Naive thymus-derived CD8-positive, alpha-beta T cell (primary cell): ENCODE data around the gene CACNB2. TPM values are rescaled to one million over a fixed set of nuclear protein-coding genes. Genes with fewer than 3 reads are reported as not detected.
A peak's percentile ranks its signal among the peaks of the same experiment; 100 is the strongest.

Experiments used
- ATAC-seq, 2 donors: fragments of 150-1000 bp; cut with Tn5 transposase in 1 of 2; sonication (Bioruptor Pico), chemical (Tn5 transposase) in 1 of 2; 1 replicate in 1 of 2; 2 replicates in 1 of 2; pipeline ENCODE4 v1.10.0; 2021; ENCODE audit warnings: mild to moderate bottlenecking in 2 of 2, moderate library complexity in 2 of 2
- POLR2A ChIA-PET: fragments of 350-600 bp; sonication (Branson Sonifier 250); formaldehyde crosslinking; loops from one replicate; lab custom pipeline; 2021; ENCODE audit warnings: antibody characterized with exemption; lab: Charles Lee
- DNase-seq, 10 donors: peaks; one replicate each; pipeline versions ENCODE4 v3.0.0 to v3.0.0-alpha.2; 2020 to 2022
- H3K27ac Mint-ChIP-seq, 10 donors: one replicate each; pipeline ENCODE4 v1.8.0; 2020 to 2022; ENCODE audit warnings: mild to moderate bottlenecking in 10 of 10, mixed read lengths in 10 of 10, moderate library complexity in 4 of 10, inconsistent platforms in 1 of 10
- H3K27me3 Mint-ChIP-seq, 5 donors: one replicate each; pipeline ENCODE4 v1.8.0; 2021 to 2022; ENCODE audit warnings: mixed read lengths in 5 of 5
- H3K36me3 Mint-ChIP-seq, 3 donors: one replicate each; pipeline ENCODE4 v1.8.0; 2020 to 2022; ENCODE audit warnings: mixed read lengths in 3 of 3, mild to moderate bottlenecking in 2 of 3, inconsistent platforms in 1 of 3
- H3K4me1 Mint-ChIP-seq, 4 donors: one replicate each; pipeline ENCODE4 v1.8.0; 2021 to 2022; ENCODE audit warnings: mixed read lengths in 4 of 4
- H3K4me3 Mint-ChIP-seq, 10 donors: one replicate each; pipeline ENCODE4 v1.8.0; 2020 to 2022; ENCODE audit warnings: mild to moderate bottlenecking in 10 of 10, mixed read lengths in 10 of 10, moderate library complexity in 6 of 10, inconsistent platforms in 1 of 10
- H3K9me3 Mint-ChIP-seq, 9 donors: one replicate each; pipeline ENCODE4 v1.8.0; 2020 to 2022; ENCODE audit warnings: mixed read lengths in 9 of 9, mild to moderate bottlenecking in 3 of 9, inconsistent platforms in 1 of 9, moderate library complexity in 1 of 9
- polyA plus RNA-seq, 3 donors: library from polyadenylated mRNA; unstranded; fragments of 300-500 nt; fragmentation: Illumina TruSeq; gene quantifications; one replicate each; pipeline ENCODE4 v1.2.3, GENCODE V29; 2021
- total RNA-seq, 8 experiments: library from RNA in 2 of 8; stranded (reverse) in 2 of 8; gene quantifications; one replicate each; pipeline ENCODE4 v1.2.3 and lab custom pipeline; 2021 to 2026

The CACNB2 gene
- total and polyA plus RNA-seq, 5 experiments from 2014 or later: 0.13 to 0.27 (median 0.17) TPM; not detected in 2

DNA sequence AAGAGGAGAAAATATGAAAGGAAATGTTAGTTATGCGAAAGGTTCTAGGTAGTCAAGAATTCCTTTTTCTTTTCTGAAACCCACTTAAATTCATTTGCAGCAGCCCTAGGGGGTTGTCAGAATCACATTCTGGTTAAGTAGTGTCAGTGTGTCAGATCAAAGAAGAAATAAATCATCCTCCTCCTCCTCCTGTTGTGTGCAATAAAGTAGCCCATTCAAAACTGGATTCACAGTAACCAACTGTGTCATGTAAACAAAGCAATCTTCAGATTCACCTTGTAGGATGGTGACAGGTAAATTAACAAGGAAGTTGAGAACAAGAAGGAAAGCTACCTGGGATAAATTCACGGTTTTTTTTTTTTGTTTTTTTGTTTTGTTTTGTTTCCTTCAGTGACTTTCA is 383.6 kb downstream of the CACNB2 start:
- no peak overlapping the region for H3K4me3 Mint-ChIP-seq
- POLR2A ChIA-PET: no interaction called here
- peaks cover 0 to 2% (median 0%) of the 10 kb centered on the region in 4 donors for H3K4me1 Mint-ChIP-seq
- DNase-seq: no peak
- peak overlapping the region in 1 of 10 donors; percentile 52 for H3K27ac Mint-ChIP-seq
- peaks cover 0 to 22% (median 2%) of the 10 kb centered on the region in 9 donors for H3K9me3 Mint-ChIP-seq
- peaks cover 0 to 14% (median 8%) of the 10 kb centered on the region in 3 donors for H3K36me3 Mint-ChIP-seq
- ATAC-seq: no peak
- H3K27me3 Mint-ChIP-seq: peaks cover 0 to 1% (median 0%) of the 10 kb centered on the region in 5 donors

DNA sequence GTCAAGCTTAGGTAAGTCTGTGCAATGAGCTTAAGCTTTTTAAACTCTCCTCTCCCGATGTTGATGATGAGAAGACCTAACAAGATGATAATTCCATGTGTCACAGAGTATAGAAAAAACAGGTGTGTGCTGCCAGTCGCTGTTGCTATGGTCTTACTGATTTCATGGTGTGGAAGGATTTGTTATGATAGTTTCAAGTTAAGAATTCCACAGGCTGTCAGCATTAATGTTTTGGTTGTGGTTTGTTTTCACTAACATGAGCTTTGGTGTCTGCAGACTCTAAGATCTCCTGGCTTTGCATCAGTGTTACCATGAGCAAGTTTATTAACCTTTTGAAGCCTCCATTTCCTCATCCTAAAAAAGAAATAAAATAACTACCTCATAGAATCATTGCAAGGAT is 387.5 kb downstream of the CACNB2 start:
- POLR2A ChIA-PET: no interaction called here
- Mint-ChIP-seq H3K4me3 (no peak overlapping the region), H3K27ac (no peak overlapping the region), H3K36me3 (peaks cover 17 to 21% (median 21%) of the 10 kb centered on the region in 3 donors), H3K9me3 (peaks cover 0 to 20% (median 7%) of the 10 kb centered on the region in 9 donors), H3K27me3 (no peaks in the 10 kb centered on the region), H3K4me1 (peaks cover 0 to 2% (median 0%) of the 10 kb centered on the region in 4 donors)
- DNase-seq: no peak
- no peak for ATAC-seq

DNA sequence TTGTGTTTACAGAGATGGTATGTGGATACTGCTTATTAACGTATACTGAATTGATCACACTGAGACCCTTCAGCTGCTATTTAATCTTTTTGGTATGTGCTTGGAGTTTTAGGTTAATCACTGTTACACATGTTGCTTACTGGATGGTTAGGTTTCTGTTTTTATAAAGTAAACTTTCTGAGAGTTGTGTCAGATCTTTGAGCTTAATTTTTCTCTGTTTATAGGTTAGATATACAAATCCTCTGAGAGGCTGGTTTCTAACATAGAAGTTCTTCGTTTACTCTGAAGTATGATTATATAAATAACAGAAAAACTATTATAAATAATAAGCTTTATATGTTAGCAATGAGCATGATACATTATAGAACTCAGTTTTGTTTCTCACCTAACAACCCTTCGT is 388.1 kb downstream of the CACNB2 start:
- peaks cover 17 to 27% (median 23%) of the 10 kb centered on the region in 3 donors for H3K36me3 Mint-ChIP-seq
- H3K27me3 Mint-ChIP-seq: no peaks in the 10 kb centered on the region
- POLR2A ChIA-PET: no interaction called here
- DNase-seq (no peak), ATAC-seq (no peak)
- H3K9me3 Mint-ChIP-seq: peaks cover 0 to 20% (median 7%) of the 10 kb centered on the region in 9 donors
- no peak overlapping the region for H3K27ac Mint-ChIP-seq
- peaks cover 0 to 2% (median 0%) of the 10 kb centered on the region in 4 donors for H3K4me1 Mint-ChIP-seq
- no peak overlapping the region for H3K4me3 Mint-ChIP-seq

DNA sequence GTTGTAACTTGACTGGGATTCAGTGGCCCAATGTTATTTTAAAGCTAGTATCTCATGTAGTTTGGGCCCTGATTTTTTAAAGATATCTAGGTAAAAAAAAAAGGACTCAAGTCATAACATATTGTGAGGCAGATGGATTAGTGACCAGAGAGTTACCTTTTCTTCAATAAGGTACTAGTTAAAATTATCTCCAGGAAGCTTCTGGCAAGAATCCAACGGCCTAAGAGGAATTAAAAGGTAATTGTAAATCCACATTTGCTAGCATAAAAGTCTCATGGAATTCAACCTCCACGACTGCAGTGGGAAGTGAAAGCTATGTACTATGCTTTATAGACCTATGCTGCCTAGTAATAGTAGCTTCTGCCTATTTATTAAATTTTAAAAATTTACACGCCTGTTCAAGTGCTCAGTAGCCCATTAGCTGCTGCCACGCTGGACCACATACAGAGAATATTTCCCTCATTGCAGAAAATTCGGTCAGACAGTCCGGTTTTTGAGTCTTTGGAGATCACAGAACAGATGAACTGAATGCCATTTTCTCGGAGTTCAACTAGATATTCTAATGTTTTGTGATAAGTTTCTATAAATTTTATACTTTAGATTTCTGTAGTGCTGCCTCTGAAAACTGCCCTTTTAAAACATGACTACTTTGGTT is 392.8 kb downstream of the CACNB2 start:
- Mint-ChIP-seq H3K4me1 (no peaks in the 10 kb centered on the region), H3K27ac (no peak overlapping the region), H3K36me3 (peaks cover 17 to 51% (median 47%) of the 10 kb centered on the region in 3 donors), H3K4me3 (no peak overlapping the region), H3K27me3 (no peaks in the 10 kb centered on the region), H3K9me3 (peaks cover 0 to 20% (median 7%) of the 10 kb centered on the region in 9 donors)
- ATAC-seq (no peak), DNase-seq (no peak)
- POLR2A ChIA-PET: no interaction called here

DNA sequence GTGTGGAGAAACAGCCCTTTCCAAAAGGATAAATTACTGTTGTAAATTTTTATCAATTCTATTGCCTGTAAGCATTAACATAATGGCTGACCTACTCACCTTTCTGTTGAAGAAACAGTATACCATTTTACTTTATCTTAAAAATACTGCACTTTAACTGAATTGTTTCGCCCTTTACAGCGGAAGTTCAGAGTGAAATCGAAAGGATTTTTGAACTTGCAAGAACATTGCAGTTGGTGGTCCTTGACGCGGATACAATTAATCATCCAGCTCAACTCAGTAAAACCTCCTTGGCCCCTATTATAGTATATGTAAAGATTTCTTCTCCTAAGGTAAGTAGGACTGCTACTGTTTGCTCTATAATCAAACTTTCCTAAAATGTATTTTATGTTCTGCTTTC is 393.7 kb downstream of the CACNB2 start:
- no peaks in the 10 kb centered on the region for H3K27me3 Mint-ChIP-seq
- H3K4me1 Mint-ChIP-seq: no peaks in the 10 kb centered on the region
- ATAC-seq (no peak), DNase-seq (no peak)
- POLR2A ChIA-PET: no interaction called here
- H3K27ac Mint-ChIP-seq: no peak overlapping the region
- H3K4me3 Mint-ChIP-seq: no peak overlapping the region
- peaks cover 0 to 20% (median 7%) of the 10 kb centered on the region in 9 donors for H3K9me3 Mint-ChIP-seq
- H3K36me3 Mint-ChIP-seq: peaks cover 17 to 55% (median 52%) of the 10 kb centered on the region in 3 donors

DNA sequence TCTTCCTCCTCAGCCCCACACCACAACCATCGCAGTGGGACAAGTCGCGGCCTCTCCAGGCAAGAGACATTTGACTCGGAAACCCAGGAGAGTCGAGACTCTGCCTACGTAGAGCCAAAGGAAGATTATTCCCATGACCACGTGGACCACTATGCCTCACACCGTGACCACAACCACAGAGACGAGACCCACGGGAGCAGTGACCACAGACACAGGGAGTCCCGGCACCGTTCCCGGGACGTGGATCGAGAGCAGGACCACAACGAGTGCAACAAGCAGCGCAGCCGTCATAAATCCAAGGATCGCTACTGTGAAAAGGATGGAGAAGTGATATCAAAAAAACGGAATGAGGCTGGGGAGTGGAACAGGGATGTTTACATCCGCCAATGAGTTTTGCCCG is 399.1 kb downstream of the CACNB2 start:
- H3K4me1 Mint-ChIP-seq: no peaks in the 10 kb centered on the region
- peaks cover 14 to 66% (median 54%) of the 10 kb centered on the region in 3 donors for H3K36me3 Mint-ChIP-seq
- DNase-seq (no peak), ATAC-seq (no peak)
- no peaks in the 10 kb centered on the region for H3K9me3 Mint-ChIP-seq
- H3K27me3 Mint-ChIP-seq: no peaks in the 10 kb centered on the region
- POLR2A ChIA-PET: no interaction called here
- H3K27ac Mint-ChIP-seq: no peak overlapping the region
- H3K4me3 Mint-ChIP-seq: no peak overlapping the region

DNA sequence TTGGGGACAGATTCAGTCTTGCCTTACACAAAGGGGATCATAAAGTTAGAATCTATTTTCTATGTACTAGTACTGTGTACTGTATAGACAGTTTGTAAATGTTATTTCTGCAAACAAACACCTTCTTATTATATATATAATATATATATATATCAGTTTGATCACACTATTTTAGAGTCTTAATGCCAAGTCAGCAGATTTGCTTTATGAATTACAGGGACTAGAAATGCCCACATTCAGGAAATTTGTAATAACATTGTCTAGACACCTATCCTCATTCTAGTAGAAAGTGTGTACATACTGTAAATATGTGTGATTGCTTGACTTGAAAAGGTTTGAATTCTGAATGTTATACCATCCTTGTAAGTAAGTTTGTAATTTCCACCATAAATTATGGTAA is 400.0 kb downstream of the CACNB2 start:
- peaks cover 14 to 72% (median 54%) of the 10 kb centered on the region in 3 donors for H3K36me3 Mint-ChIP-seq
- H3K4me1 Mint-ChIP-seq: no peaks in the 10 kb centered on the region
- POLR2A ChIA-PET: no interaction called here
- no peak overlapping the region for H3K4me3 Mint-ChIP-seq
- no peaks in the 10 kb centered on the region for H3K27me3 Mint-ChIP-seq
- ATAC-seq (no peak), DNase-seq (no peak)
- no peak overlapping the region for H3K27ac Mint-ChIP-seq
- H3K9me3 Mint-ChIP-seq: no peaks in the 10 kb centered on the region

DNA sequence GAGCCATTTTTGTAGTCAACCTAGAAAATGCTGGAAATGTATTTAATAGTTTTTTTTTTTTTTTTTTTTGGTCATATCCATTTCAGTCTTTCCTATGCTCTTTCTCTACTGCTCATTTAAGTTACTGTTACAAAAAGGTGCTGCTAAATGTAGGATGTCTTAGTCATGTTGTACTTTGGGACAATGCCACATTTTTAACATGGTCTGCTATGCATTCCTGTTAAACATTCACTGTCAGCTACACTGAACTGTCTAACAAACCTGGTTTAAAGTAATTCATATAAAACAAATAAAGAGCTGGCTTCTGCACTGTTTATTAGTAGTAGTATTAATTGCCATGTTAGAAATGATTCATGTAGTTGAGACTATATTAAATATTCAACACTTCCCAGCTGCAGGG is 402.6 kb downstream of the CACNB2 start:
- ATAC-seq (no peak), DNase-seq (no peak)
- no peaks in the 10 kb centered on the region for H3K9me3 Mint-ChIP-seq
- H3K36me3 Mint-ChIP-seq: peaks cover 14 to 82% (median 58%) of the 10 kb centered on the region in 3 donors
- H3K4me3 Mint-ChIP-seq: no peak overlapping the region
- H3K27ac Mint-ChIP-seq: no peak overlapping the region
- H3K4me1 Mint-ChIP-seq: no peaks in the 10 kb centered on the region
- no peaks in the 10 kb centered on the region for H3K27me3 Mint-ChIP-seq
- POLR2A ChIA-PET: no interaction called here

DNA sequence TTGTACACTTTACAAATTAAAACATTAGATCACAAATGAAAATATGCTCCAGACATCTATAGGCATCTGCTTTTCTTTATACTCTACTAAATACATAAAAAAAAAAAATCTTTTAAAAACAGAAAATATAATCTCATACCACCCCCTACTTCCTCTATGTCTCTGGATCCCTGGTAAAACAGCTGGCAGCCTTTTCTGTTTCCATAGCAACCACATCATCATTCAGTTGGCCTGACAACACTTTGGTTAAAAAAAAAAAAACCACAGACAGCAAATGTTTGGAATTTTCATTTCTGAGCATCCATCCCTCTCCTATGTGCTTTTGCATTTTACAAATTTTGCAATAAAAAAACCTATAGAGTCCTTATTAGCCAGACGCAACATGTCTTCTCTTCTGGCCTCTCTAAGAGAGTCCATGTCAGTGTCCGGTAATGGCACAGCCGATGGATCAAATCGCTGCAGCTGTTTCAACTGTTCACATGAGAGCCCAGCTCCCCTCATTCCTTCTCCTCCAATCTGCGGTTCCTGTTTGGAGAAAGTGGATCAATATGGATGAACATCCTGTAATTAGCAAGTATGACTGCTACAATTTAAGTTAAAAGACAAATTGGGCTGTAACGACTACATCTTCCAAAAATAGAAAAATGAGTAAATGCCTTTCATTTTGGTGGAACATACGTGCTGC is 405.5 kb downstream of the CACNB2 start:
- peaks cover 13 to 83% (median 53%) of the 10 kb centered on the region in 3 donors for H3K36me3 Mint-ChIP-seq

DNA sequence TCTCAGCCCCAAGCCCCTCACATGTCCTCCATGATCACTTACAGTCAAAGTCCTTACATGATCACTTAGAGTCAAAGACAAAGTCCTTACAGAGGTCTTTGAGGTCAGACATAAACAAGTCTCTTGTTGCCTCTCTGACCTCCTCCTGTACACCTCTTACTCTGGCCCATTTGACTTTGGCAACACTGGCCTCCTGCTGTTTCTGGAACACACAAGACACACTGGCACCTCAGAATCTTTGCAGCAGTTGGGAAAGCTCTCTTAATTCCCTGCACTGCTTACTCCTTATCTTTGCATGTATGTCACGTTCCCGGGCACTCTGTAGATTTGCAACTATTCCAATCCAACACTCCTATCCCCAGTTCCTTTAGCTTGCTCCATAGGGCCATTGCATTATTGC is 408.9 kb downstream of the CACNB2 start:
- Mint-ChIP-seq H3K36me3 (peaks cover 9 to 59% (median 49%) of the 10 kb centered on the region in 3 donors), H3K27ac (no peak overlapping the region), H3K4me3 (no peak overlapping the region), H3K4me1 (peaks cover 0 to 4% (median 0%) of the 10 kb centered on the region in 4 donors), H3K9me3 (no peaks in the 10 kb centered on the region), H3K27me3 (no peaks in the 10 kb centered on the region)
- POLR2A ChIA-PET: no interaction called here
- no peak for ATAC-seq
- DNase-seq: no peak

More for the DNA sequence above, 405.5 kb downstream of the CACNB2 start:
- Mint-ChIP-seq H3K4me3 (no peak overlapping the region), H3K4me1 (peaks cover 0 to 4% (median 0%) of the 10 kb centered on the region in 4 donors), H3K27me3 (no peaks in the 10 kb centered on the region), H3K27ac (no peak overlapping the region), H3K9me3 (no peaks in the 10 kb centered on the region)
- DNase-seq (no peak), ATAC-seq (no peak)
- POLR2A ChIA-PET: no interaction called here

DNA sequence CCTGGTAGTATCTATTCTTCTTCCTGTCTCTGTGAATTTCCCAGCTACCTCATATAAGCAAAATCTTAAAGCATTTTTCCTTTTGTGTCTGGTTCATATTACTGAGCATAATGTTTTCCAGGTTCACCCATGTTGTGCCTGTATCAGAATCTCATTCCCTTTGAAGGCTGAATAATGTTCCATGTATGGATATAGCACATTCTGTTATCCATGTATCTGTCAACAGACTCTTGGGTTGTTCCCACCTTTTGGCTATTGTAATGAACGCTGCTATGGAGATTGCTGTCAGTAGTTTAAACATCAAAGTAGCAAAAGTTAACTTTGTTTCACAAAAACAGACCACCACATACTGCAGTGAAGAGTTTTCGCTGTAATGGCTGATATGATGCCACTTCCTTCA is 411.2 kb downstream of the CACNB2 start:
- Mint-ChIP-seq H3K27me3 (no peaks in the 10 kb centered on the region), H3K4me3 (no peak overlapping the region), H3K4me1 (peaks cover 0 to 4% (median 0%) of the 10 kb centered on the region in 4 donors), H3K27ac (no peak overlapping the region), H3K9me3 (no peaks in the 10 kb centered on the region), H3K36me3 (peaks cover 8 to 37% (median 33%) of the 10 kb centered on the region in 3 donors)
- DNase-seq: no peak
- POLR2A ChIA-PET: no interaction called here
- ATAC-seq: no peak

DNA sequence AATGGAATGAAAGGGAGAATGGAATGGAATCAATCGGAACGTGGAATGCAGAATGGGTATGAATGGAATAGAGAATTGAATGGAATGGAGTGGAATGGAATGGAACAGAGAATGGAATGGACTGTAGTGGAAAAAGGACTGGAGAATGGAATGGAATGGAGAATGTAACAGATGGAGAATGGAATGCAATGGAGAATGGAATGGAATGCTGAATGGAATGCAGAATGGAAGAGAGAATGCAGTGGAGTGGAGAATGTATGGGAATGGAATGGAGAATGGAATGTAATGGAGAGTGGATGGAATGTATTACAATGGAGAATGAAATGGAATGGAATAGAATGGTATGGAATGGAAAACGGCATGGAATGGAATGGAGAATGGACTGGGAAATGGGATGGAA is 414.3 kb downstream of the CACNB2 start:
- Mint-ChIP-seq H3K36me3 (peaks cover 0 to 19% (median 10%) of the 10 kb centered on the region in 3 donors), H3K27ac (no peak overlapping the region), H3K27me3 (no peaks in the 10 kb centered on the region), H3K4me1 (no peaks in the 10 kb centered on the region), H3K4me3 (no peak overlapping the region), H3K9me3 (no peaks in the 10 kb centered on the region)
- ATAC-seq: no peak
- no peak for DNase-seq
- POLR2A ChIA-PET: no interaction called here

DNA sequence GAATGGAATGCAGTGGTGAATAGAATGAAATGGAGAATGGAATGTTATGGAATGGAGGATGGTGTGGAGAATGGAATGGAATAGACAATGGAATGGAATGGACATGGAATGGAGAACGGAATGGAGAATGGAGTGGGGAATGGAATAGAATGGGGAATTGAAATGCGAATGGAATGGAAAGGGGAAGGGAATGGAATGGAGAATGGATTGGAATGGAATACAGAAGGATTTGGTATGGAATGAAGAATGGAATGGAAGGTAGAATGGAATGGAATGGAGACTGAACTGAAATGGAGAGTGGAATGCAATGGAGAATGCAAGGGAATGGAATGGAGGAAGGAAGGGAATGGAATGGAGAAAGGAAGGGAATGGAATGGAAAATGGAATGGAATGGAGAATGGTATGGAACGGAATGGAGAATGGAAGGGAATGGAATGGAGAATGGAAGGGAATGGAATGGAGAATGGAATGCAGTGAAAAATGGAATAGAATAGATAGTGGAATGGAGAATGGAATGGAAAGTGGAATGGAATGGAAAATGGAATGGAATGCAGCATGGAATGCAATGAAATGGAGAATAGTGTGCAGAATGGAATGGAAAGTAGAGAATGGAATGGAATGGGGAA is 416.4 kb downstream of the CACNB2 start:
- Mint-ChIP-seq H3K4me3 (no peak overlapping the region), H3K27ac (no peak overlapping the region), H3K4me1 (no peaks in the 10 kb centered on the region), H3K27me3 (no peaks in the 10 kb centered on the region), H3K9me3 (no peaks in the 10 kb centered on the region), H3K36me3 (peaks cover 0 to 6% (median 0%) of the 10 kb centered on the region in 3 donors)
- POLR2A ChIA-PET: no interaction called here
- DNase-seq: no peak
- ATAC-seq: no peak
